ENCODE results near the gene TREH. TPM values are rescaled to one million over a fixed set of nuclear protein-coding genes. Genes with fewer than 3 reads are reported as not detected.

Gene TREH
- total RNA-seq, 1 donor from 2014 or later, result 0.46 TPM

DNA sequence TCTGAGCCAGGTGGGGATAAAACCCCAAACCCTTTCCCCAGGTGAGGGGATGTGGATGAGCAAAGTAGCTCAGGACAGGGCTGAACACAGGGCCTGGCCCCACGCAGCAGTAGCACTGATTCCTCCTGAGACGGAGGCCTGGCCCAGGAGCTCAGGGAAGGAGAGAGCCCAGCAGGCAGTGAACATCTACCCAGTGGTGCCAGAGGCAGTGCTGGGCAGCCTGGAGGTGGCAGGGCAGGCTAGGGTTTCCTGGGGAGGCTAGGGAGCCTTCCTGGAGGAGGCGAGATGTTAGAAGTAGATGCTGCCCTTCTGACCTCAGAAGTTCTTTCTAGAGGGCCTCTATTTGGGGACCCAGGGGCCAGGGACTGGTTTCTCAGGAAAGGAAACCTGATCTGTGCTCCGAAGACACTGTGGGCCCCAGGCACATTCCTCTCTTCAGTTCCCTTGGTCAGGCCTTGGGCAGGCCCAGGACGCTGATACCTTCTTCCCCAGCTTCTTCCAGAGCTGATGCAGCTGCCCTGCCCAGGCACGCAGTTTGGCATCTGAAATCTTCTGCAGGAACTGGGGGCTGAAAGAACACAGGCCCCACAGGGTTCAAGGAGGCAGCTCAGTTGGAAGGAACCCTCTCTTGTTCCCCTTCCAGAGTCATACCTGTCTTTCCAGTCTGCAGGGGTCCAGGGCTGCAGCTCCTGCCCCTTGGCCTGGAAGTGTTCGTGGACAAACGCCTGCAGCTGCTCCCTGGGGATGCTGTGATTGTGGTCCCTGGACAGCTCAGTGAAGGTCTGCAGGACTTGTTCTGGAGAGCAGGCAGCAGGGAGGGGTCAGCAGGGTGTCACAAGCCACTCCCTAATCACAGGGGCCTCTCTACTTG is 16.8 kb downstream of the TREH start:
- Histone ChIP-seq H3K27me3 (no peaks in the 10 kb centered on the region), H3K27ac (no peak overlapping the region), H3K4me1 (peaks cover 7% of the 10 kb centered on the region), H3K4me3 (no peak overlapping the region), H3K36me3 (peaks cover under 1% of the 10 kb centered on the region), H3K9me3 (no peaks in the 10 kb centered on the region)
- ATAC-seq, result no peak
- intact Hi-C loops (cut with DNase I), result no loop called here
- DNase-seq, result no peak
- TF ChIP-seq, protein P1, sequence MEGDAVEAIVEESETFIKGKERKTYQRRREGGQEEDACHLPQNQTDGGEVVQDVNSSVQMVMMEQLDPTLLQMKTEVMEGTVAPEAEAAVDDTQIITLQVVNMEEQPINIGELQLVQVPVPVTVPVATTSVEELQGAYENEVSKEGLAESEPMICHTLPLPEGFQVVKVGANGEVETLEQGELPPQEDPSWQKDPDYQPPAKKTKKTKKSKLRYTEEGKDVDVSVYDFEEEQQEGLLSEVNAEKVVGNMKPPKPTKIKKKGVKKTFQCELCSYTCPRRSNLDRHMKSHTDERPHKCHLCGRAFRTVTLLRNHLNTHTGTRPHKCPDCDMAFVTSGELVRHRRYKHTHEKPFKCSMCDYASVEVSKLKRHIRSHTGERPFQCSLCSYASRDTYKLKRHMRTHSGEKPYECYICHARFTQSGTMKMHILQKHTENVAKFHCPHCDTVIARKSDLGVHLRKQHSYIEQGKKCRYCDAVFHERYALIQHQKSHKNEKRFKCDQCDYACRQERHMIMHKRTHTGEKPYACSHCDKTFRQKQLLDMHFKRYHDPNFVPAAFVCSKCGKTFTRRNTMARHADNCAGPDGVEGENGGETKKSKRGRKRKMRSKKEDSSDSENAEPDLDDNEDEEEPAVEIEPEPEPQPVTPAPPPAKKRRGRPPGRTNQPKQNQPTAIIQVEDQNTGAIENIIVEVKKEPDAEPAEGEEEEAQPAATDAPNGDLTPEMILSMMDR (IDR thresholded peaks at IDR 0.05), result no peak

DNA sequence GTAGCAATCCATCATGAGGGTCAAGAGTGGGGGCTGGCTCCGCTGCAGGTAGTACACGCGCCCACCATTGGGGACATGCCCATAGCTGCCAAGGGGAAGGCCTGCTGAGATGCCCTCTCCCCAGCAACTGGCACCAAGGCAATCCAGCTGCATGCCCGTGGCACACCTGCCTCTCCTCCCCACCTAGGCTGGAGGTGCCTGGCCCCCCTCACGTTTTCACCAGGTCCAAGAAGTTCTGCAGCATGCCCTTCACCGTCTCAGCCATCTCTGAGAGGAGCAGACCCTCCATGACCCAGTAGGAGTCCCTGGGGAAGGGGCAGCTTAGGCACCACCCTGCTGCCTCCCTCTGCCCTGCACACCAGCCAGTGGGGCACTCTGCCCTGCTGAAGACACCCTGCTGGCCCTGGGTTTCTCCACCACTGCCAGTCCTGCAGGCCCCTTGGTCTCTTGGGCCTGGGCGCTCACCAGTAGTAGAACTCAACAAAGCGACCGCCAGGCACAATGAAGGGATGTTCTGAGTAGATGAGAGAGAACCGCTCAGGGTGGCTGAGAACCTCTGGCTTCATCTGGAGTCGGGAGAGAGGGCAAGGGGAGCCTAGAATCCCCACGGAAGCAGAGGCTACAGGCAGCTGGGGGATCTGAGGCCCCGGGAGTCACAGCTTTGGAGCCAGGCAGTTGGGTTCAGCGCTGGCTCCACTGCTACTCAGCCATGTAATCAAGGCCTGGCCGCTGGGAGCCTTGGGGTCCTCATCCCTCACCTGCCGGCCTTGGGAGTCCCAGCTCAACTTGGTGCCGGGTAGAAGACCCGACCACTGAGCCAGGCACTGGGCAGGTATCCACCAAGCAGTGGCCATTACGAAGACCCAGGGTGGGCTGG is 17.8 kb downstream of the TREH start:
- TF ChIP-seq, protein P1 (IDR thresholded peaks at IDR 0.05), result no peak
- intact Hi-C loops (cut with DNase I), result no loop called here

DNA sequence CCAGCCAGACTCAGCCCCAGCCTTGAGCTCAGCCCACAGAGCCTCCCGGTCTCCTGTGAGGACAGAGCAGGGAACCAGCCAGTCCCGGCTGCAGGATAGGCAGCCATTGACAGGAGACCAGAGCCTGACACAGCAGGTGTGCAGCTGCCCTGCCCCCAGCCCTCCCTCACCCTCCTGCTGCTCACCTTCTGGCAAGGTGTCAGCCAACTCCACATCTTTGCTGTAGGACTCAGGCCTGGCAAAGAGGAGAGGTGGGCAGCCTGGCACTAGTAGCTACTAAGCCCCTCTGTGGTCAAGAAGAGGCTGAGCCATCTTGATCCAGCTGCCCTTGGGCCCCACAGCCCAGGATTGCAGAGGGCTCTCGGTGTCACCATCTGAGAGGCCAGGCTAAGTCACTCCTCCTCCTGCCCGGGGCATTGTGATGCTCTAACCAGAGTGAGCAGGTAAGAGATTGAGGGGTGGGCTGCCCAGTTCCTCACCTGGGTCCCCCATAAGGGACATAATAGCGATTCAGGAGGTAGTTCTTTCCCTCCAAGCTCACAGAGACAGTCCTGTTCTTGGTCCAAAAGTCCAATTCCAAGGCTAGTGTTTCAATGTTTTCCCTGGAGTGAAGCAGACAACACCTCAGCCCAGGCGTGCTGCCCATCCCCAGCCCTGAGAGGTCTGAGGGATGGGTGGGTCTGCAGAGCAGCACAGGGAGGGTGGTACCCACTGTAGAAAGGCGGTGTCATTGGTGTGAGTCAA is 18.6 kb downstream of the TREH start:
- TF ChIP-seq, protein P1 (IDR thresholded peaks at IDR 0.05), result no peak
- DNase-seq (no peak), ATAC-seq (no peak)
- Histone ChIP-seq H3K27me3 (no peaks in the 10 kb centered on the region), H3K4me3 (no peak overlapping the region), H3K27ac (no peak overlapping the region), H3K9me3 (no peaks in the 10 kb centered on the region), H3K36me3 (peaks cover 19% of the 10 kb centered on the region), H3K4me1 (peaks cover 7% of the 10 kb centered on the region)
- intact Hi-C loops (cut with DNase I), result no loop called here

More for the DNA sequence above, 17.8 kb downstream of the TREH start:
- H3K9me3 ChIP-seq, result no peaks in the 10 kb centered on the region
- H3K4me3 ChIP-seq, result no peak overlapping the region
- ATAC-seq (no peak), DNase-seq (no peak)
- no peak overlapping the region for H3K27ac ChIP-seq
- H3K36me3 ChIP-seq, result peaks cover 10% of the 10 kb centered on the region
- no peaks in the 10 kb centered on the region for H3K27me3 ChIP-seq
- peaks cover 7% of the 10 kb centered on the region for H3K4me1 ChIP-seq

DNA sequence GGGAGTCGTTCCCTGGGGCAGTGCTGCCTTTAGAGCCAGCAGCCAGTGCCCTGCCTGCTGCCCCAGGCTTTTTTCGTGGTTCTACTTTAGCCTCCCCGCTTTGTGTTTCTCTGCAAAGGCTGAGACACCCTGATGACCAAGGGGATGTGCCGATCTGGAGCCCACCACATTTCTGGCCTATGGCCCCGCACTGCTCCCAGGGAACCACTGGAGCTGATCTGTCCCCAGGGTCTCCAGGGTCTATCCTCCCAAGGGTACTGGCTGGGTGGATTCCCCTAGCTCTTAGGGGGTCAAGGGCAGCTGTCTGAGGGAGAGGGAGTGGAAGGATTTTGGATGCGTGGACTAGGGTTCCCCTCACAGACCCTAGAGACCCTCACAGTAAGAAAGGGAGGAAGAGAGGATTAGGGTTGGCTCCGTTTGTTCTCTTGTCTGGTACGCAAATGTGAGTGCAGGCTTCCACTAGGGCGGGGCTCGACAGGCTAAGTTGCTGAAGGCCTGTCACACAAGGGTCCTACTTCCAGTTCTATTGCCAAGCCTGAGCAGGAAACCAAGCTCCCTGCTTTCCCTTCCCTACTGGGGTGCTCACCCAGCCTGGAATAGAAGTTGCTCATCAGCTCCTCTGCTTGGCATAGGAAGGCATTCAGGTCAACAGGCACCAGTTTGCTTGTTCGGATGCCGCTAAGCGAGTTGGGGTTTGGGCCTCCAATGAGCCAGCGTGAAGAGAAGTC is 19.3 kb downstream of the TREH start:
- no peak for DNase-seq
- H3K27me3 ChIP-seq, result no peaks in the 10 kb centered on the region
- no peaks in the 10 kb centered on the region for H3K9me3 ChIP-seq
- peaks cover 26% of the 10 kb centered on the region for H3K36me3 ChIP-seq
- peaks cover 7% of the 10 kb centered on the region for H3K4me1 ChIP-seq
- TF ChIP-seq, protein P1 (IDR thresholded peaks at IDR 0.05), result no peak
- no peak for ATAC-seq
- intact Hi-C loops (cut with DNase I), result loop anchor here (10.0 kb wide), 1 partner anchor 55 kb away; the partner anchor contains the start of gene PHLDB1
- no peak overlapping the region for H3K4me3 ChIP-seq
- no peak overlapping the region for H3K27ac ChIP-seq

Measured in upper lobe of right lung (tissue), 1 donor.